Activated CD4-positive, alpha-beta T cell treated with anti-CD3 and anti-CD28 coated beads, Interleukin-2, amount 50 U/mL, for 16 hours (primary cell): Measurements from ENCODE around the gene AKT1.

Source experiments
- DNase-seq: peaks from one replicate; pipeline ENCODE4 v3.0.0-alpha.2; 2020

The AKT1 gene

GRCh38 chr14:104771374-104771773 lies 24.2 kb downstream of the AKT1 start:
- no peak for DNase-seq

GRCh38 chr14:104770851-104771272 lies 24.7 kb downstream of the AKT1 start:
- no peak for DNase-seq

GRCh38 chr14:104770072-104770579 lies 25.4 kb downstream of the AKT1 start:
- no peak for DNase-seq

GRCh38 chr14:104769324-104770071 lies 26.1 kb downstream of the AKT1 start:
- no peak for DNase-seq

- peak; percentile 91 for DNase-seq
Observed at GRCh38 chr14:104768437-104769323, 26.9 kb downstream of the AKT1 start.

GRCh38 chr14:104767634-104767918 lies 28.0 kb downstream of the AKT1 start:
- no peak for DNase-seq

GRCh38 chr14:104766863-104767633 lies 28.5 kb downstream of the AKT1 start:
- no peak for DNase-seq

- DNase-seq = no peak
Observed at GRCh38 chr14:104766256-104766862, 29.2 kb downstream of the AKT1 start.

- DNase-seq = no peak
Observed at GRCh38 chr14:104765517-104765916, 30.0 kb downstream of the AKT1 start.

- no peak for DNase-seq
Observed at GRCh38 chr14:104758981-104759969, 36.3 kb downstream of the AKT1 start.

GRCh38 chr14:104757681-104758392 lies 37.7 kb downstream of the AKT1 start:
- no peak for DNase-seq

- DNase-seq = no peak
Observed at GRCh38 chr14:104757238-104757585, 38.3 kb downstream of the AKT1 start.

- DNase-seq = no peak
Observed at GRCh38 chr14:104756477-104757237, 38.9 kb downstream of the AKT1 start.

GRCh38 chr14:104755621-104756020 lies 39.9 kb downstream of the AKT1 start:
- no peak for DNase-seq

GRCh38 chr14:104754213-104754851 lies 41.2 kb downstream of the AKT1 start:
- no peak for DNase-seq

GRCh38 chr14:104753528-104754212 lies 41.9 kb downstream of the AKT1 start:
- no peak for DNase-seq

- DNase-seq = peak; percentile 100
Observed at GRCh38 chr14:104752735-104753527, 42.6 kb downstream of the AKT1 start, which contains the start of gene SIVA1. TSS of gene SIVA1 (plus strand) at chr14:104753147. CDS start at chr14:104753202, 55 bp downstream.

GRCh38 chr14:104752423-104752734 lies 43.2 kb downstream of the AKT1 start:
- no peak for DNase-seq
